Measurements from ENCODE around the gene JSRP1. TPM values are rescaled to one million over a fixed set of nuclear protein-coding genes. Genes with fewer than 3 reads are reported as not detected.

JSRP1 gene
- total RNA-seq, 1 donor from 2014 or later: not detected

DNA sequence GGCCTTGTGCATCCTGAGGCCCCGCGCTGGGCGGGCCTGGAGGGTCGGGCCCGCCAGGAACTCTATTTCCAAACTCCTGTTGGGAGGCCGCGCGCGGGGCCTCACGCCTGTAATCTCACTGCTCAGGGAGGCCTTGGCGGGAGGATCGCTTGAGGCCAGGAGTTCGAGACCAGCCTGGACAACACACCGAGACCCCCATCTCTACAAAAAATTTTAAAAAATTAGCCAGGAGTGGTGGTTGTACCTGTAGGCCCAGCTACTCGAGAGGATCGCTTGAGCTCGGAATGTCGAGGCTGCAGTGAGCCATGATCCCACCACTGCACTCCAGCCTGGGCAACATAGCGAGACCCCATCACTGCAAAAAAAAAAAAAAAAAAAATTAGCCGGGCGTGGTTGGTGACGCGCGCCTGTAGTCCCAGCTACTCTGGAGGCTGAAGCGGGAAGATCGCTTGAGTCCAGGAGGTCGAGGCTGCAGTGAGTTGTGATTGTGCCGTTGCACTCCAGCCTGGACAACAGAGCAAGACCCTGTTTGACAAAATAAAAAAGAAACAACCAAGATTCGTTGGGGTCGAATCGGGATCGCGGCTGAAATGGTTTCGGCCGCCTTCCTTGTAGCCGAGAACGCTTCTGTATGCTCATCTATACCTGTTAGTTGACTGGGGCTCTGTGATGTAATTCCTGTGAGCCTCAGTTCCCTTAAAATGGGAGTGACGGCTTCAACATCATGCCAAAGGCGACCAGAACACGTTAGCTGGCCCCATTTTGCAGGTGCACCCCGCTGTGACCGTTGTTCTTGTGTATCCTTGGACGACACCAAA, 19.0 kb downstream of the JSRP1 start:
- intact Hi-C loops (cut with micrococcal nuclease): no loop called here
- no peak for ATAC-seq
- no peak for DNase-seq

DNA sequence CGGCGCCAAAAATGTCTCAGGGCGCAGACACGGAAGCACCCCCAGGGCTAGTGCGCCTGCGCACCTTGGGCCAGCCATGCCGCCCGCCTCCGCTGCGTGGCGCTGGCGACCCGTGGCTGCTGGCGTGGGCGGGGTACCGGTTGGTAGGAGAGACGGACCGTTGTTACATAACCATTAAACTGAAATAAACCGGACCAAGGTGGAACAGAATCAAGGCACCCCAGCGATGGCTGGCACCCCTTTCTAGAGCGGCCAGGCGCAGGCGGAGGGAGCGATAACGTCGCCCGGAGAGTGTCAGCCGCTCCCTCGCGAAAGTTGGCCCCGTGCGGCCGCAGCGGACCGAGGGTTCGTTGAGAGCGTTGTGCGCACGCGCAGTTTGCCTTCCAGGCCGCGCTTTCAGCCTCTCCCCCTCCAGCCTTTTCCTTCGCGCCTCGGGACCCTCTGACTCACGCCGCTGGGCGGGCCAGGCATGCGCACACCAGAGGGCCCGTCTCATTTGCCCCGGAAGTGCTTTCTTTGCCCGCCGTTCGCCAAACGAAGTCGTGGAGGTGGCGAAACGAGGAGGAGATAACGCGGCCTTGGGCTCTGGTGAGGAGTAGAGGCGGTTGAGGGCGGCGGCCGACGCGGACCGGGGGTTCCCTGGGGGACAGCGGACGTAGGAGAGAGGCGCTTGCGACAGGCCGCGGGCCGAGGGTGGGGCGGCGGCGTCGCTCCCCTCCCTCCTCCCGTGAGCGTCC, 19.7 kb downstream of the JSRP1 start, which contains the start of the genes PLEKHJ1 and SF3A2:
Gene PLEKHJ1, minus strand, starts transcription at position 16 of the 737 bp plus-strand sequence. CDS start 81 bp downstream, outside the sequence.
Gene SF3A2, plus strand, starts transcription at position 511 of the 737 bp plus-strand sequence. CDS start 6,595 bp downstream, outside the sequence.
- intact Hi-C loops (cut with micrococcal nuclease): no loop called here
- DNase-seq: peak; percentile 98
- ATAC-seq: peak; percentile 93

DNA sequence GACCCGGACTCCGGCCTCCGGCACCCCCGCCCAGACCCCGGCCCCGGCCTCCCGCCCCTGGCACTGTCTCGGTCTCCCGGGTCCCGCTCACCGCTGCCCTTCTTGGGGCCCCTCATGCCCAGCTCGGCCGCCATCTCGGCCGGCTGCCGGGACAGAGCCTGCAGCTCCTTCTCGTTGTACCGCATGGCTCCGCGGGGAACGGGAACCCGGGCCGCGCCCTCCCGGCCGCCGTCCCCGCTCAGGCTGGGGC, 20.2 kb downstream of the JSRP1 start:
- DNase-seq (no peak), ATAC-seq (no peak)
- intact Hi-C loops (cut with micrococcal nuclease): no loop called here

- ATAC-seq: peak; percentile 19
- peak; percentile 65 for DNase-seq
- intact Hi-C loops (cut with micrococcal nuclease): no loop called here
These were observed 20.7 kb downstream of the JSRP1 start for GRCh38 chr19:2235381-2236063.

DNA sequence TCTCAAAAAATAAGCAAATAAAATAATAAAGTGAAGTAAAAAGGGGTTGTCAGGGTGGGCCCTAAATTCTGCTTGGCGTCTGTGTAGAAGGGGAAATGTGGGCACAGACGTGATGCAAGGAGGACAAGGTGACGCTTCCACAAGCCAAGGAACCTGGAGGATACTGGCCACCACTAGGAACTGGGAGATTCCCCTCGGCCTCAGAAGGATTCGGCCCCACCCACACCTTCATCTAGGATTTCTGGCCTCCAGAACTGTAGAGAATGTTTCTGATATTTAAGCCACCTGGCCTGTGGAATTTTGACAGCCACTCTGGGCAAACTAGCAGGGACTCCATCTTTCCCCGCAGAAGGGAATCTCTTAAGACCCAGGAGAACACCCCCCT, 21.2 kb downstream of the JSRP1 start:
- ATAC-seq (no peak), DNase-seq (no peak)
- intact Hi-C loops (cut with micrococcal nuclease): no loop called here

- no peak for ATAC-seq
- intact Hi-C loops (cut with micrococcal nuclease): no loop called here
- DNase-seq: no peak
These were observed 22.5 kb downstream of the JSRP1 start for GRCh38 chr19:2233601-2234280.

DNA sequence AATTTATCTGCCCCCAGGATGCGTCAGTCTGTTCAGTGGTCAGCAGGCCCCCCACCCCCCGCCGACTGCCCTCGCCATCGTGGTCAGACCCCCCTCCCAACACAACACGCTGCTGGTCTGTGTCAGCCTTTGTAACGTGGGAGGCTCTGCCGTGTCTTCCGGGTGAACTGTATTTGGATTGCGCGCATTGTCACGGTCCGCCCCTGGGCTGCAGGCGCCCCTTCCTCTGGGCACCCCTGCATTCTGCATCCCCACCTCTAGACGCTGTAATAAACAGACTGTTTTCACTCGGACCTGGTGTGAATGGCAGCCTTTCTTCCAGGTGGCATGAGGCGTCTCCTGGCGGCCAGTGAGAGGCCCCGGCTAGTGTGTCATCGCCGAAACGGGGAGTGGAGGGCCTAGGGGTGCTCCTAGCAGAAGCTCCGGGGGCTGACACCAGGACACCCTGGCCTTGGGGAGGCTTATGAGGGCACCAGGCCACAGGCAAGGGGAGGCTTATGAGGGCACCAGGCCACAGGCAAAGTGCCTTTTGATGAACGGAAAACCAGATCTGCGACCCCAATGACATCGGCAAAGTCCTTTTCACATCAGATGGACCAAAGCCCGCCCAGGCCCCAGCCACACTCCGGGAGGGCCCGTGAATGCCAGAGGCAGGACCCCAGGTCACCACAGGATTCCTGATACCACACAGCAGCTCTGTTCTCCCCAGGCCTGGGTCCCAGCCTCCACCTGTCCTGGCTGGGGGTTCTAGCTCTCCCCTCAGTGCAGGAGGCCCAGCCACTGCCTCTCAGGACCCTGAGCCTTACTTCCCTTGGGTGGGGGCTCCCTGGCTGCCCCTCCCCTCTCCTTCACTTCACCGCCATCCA, 23.7 kb downstream of the JSRP1 start:
- ATAC-seq (no peak), DNase-seq (no peak)
- intact Hi-C loops (cut with micrococcal nuclease): no loop called here

DNA sequence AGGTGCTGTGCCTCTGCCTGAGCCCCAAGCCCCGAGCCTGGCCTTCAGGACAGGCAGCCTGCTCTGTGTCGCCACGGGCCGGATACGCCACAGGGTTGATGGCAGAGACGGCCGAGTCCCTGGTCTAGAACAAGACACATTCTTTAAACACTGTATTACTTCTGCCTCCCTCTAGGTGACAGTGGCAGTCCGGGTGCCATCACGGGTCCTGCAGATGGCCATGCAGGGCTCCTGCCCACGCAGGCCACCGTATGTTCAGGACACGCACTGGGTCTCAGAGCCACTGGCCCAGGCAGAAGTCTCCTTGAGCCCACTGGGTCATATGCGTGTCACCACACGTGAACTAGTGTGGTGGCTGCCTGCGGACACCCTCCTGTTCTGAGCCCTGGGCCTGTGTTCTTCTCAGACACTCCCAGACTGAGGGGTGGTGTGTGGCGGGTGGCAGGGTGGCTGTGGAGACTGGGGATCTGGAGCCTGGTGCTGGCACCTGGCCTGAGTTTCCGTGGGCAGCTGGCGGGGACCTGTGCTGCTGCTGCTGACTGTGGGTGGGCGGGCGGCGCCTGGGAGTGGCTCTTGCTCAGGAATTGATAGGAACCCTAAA, 24.5 kb downstream of the JSRP1 start:
- intact Hi-C loops (cut with micrococcal nuclease): no loop called here
- DNase-seq (no peak), ATAC-seq (no peak)

DNA sequence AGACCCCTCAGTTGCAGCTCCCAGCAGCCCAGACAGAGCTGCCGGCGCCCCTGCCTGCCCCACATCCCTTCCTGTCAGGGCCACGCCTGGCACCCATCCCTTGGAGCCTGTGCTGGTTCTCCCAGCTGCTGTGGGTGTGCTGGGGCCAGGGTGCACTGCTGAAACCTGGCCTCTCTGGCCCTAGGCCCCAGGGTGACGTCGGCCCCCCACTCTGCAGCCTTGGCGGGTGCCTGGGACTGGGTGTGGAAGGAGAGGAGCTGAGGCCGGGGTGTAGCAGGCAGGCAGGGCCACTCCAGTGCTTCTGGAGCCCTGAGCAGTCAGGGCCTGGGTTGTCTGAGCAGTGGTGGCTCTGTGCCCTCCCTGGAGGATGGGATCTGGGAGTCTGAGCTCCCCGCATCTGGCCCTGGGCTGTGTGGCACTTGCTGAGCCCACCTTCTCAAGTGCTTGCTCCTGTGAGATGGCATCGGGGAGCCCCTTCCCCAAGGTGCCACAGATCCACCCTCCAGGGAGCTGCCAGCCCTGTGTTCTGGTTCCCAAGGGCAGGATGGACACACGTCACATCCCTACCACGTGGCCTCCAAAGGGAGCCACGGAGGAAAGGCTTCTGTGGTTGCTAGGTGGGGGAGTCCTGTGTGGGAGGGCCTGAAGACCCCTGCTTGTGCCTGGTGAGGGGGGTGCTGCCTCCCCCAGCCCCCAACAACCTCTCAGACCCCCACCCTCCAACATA, 25.2 kb downstream of the JSRP1 start:
- intact Hi-C loops (cut with micrococcal nuclease): no loop called here
- DNase-seq: no peak
- ATAC-seq: no peak

- DNase-seq (no peak), ATAC-seq (no peak)
- intact Hi-C loops (cut with micrococcal nuclease): no loop called here
These were observed 26.1 kb downstream of the JSRP1 start for GRCh38 chr19:2230033-2230531.

DNA sequence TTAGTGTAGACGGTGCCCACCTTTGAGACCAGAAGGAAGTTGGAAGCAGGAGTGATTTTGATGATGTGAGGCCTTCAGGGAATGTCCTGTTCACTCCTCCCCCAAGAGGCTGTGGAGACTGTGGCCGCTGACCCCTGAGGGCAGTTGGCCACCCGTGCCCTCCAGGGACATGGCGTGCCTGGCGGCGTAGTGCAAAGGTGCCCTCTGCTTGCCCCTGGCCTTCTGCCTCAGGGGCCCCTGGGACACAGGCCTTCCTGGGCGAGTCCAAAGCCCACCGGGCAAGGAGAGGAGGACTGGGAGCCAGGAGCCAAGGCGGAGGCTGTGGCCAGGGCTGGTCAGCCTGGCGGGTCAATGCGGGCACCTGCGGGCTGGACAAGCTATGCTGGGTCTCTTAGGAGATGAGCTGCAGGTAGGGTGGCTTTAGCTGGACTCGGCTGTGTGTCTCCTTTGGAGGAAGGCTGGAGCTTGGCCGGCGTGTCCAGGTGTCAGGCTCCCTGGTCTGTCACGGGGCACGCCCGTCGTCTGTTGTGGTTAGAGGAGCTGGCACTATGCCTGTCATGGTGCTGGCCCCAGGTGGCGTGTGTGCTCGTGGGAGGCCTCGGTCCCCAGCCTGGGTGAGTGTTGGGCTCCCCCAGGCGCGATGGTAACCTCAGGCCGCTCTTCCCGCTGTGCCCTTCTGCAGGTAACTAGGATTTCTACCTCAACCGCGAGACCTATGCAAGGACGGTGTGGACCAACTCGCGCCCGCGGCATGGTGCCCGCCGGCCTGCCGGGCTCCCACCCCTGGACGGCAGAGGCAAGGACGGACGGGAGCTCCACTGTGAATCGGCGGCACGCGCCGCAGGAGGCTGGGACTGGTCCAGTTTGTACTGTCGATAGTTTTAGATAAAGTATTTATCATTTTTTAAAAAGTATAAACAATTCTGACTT, 26.8 kb downstream of the JSRP1 start:
- ATAC-seq (no peak), DNase-seq (no peak)
- intact Hi-C loops (cut with micrococcal nuclease): no loop called here

DNA sequence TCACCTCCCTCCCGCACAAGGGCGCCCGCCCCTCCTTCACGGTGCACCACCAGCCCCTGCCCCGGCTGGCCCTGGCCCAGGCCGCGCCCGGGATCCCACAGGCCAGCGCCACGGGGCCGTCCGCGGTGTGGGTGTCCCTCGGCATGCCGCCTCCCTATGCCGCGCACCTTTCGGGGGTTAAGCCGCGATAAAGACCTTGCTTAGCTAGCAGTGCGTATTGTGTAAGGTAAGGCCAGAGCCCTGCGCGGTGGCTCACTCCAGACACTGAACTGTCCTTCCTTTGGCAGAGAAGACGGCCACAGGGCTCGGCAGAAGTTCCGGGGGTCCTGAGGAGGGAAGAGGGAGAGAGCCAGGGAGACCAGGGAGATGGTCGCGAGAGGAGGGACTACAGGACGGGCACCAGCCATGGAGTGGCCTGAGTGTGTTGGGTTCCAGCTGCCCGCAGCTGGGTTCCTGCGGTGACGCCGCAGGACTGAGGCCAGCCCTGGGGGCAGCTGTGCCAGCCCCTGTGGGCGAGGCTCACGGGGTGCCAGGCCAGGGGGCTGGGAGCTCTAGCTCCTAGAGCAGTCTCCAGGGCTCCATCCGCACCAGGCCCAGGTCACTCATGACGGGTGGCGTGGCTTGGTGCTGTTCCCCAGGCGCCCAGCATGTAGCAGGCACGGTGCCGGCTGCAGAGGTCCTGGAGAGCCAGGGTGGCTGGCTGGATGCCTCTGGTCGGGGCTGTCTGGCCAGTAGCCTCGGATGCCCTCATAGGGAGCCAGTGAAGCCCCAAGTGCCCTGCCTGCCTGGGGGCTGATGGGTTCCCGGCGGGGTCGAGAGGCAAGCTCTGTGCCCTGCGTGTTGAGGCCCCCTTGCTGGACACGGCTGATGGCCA, 27.8 kb downstream of the JSRP1 start:
- no peak for ATAC-seq
- intact Hi-C loops (cut with micrococcal nuclease): no loop called here
- no peak for DNase-seq

GRCh38 chr19:2227415-2228156, 28.6 kb downstream of the JSRP1 start:
- ATAC-seq (no peak), DNase-seq (no peak)
- intact Hi-C loops (cut with micrococcal nuclease): no loop called here

DNA sequence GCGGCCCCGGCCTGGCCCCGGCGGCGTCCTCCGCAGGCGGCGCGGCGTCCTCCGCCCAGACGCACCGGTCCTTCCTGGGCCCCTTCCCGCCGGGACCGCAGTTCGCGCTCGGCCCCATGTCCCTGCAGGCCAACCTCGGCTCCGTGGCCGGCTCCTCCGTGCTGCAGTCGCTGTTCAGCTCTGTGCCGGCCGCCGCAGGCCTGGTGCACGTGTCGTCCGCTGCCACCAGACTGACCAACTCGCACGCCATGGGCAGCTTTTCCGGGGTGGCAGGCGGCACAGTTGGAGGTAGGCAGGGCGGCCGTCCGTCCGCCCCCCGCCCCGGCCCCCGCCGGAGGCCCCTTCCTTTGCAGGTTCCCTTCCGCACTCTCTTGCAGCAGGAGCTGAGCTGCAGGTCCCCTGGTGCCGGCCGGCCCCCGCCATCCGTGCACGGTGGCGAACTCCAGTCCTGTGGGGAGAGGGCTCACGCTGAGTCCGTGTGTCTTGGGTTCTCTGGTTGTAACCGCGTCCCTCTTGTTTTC, 29.3 kb downstream of the JSRP1 start:
- ATAC-seq: no peak
- intact Hi-C loops (cut with micrococcal nuclease): no loop called here
- no peak for DNase-seq

Measured in left ventricle myocardium superior (tissue), 1 donor.